ENCODE results near the gene TMIGD2. TPM values are rescaled to one million over a fixed set of nuclear protein-coding genes. Genes with fewer than 3 reads are reported as not detected.
"Not testable (repeated sequence)": the region's sequence is repeated elsewhere in the genome, so short reads cannot be mapped to it uniquely, and the experiment has no call there.

TMIGD2 gene
- total and polyA plus RNA-seq, 2 experiments from 2014 or later: 0.84 to 2.5 TPM

DNA sequence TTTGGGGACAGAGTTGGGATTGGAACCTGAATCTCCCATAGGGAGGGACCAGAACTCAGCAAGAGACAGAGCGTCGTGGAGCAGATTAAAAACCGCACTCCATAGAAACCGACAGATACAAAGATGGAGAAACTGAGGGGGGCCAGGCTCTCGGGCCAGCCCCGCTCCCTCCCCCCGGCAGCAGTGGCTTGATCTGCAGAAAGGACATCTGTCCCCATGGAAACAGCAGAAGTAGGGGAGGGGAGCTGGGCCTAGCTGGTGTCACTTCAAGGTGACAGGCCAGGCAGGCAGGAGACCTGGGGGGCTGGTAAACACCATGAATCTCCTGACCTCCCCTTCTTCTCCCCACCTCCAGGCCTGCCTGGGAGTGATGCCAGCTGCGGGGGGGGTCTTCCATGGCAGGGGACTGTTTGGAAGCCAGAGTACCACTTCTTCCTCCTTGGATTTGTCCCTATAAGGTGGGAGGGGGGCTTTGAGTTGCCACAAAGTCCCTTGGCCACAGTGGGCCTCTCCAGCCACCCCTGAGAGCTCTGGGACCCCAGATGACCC is 10.9 kb downstream of the TMIGD2 start:
- Histone ChIP-seq H3K27ac (no peak overlapping the region), H3K4me1 (ENCODE audit: low read depth) (peaks cover 6% of the 10 kb centered on the region), H3K36me3 (no peaks in the 10 kb centered on the region), H3K9me3 (ENCODE audit: low read depth) (no peaks in the 10 kb centered on the region), H3K27me3 (no peaks in the 10 kb centered on the region), H3K4me3 (no peak overlapping the region)
- no peak for DNase-seq (ENCODE audit: low read depth in 1 of 2, low spot score in 1 of 2)
- TF ChIP-seq, protein P1, sequence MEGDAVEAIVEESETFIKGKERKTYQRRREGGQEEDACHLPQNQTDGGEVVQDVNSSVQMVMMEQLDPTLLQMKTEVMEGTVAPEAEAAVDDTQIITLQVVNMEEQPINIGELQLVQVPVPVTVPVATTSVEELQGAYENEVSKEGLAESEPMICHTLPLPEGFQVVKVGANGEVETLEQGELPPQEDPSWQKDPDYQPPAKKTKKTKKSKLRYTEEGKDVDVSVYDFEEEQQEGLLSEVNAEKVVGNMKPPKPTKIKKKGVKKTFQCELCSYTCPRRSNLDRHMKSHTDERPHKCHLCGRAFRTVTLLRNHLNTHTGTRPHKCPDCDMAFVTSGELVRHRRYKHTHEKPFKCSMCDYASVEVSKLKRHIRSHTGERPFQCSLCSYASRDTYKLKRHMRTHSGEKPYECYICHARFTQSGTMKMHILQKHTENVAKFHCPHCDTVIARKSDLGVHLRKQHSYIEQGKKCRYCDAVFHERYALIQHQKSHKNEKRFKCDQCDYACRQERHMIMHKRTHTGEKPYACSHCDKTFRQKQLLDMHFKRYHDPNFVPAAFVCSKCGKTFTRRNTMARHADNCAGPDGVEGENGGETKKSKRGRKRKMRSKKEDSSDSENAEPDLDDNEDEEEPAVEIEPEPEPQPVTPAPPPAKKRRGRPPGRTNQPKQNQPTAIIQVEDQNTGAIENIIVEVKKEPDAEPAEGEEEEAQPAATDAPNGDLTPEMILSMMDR (IDR thresholded peaks at IDR 0.05; ENCODE audit: low read depth, low read length): no peak

DNA sequence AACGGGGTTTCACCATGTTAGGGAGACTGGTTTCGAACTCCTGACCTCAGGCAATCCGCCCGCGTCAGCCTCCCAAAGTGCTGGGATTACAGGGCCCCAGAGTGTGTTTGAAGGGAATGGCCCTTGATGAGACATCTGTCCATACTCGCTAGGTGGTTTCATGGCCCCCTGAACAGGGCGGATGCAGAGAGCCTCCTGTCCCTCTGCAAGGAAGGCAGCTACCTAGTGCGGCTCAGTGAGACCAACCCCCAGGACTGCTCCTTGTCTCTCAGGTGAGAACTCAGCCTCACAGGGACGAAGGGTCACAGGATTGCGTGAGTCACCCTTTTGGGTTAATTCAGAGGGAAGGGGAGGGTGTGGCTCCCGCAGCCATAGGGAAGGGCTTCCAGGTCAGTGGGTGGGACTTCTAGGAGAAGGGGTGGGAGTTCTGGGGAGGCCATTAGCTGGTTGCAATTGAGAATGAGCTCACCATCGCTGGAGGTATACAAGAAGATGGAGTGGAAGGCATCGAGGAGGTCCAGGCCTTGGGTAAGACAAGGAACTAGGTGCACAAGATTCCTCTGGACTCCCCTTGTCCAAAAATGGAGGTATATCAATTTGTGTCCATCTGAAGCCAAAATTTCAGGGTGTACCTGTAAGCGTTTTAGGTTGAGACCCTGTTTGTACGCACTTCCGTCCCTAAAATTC is 14.0 kb downstream of the TMIGD2 start:
- Histone ChIP-seq H3K27ac (no peak overlapping the region), H3K9me3 (ENCODE audit: low read depth) (no peaks in the 10 kb centered on the region), H3K36me3 (no peaks in the 10 kb centered on the region), H3K4me3 (no peak overlapping the region), H3K4me1 (ENCODE audit: low read depth) (peaks cover 6% of the 10 kb centered on the region), H3K27me3 (no peaks in the 10 kb centered on the region)
- DNase-seq (ENCODE audit: low read depth in 1 of 2, low spot score in 1 of 2): no peak
- TF ChIP-seq, protein P1 (IDR thresholded peaks at IDR 0.05; ENCODE audit: low read depth, low read length): no peak

DNA sequence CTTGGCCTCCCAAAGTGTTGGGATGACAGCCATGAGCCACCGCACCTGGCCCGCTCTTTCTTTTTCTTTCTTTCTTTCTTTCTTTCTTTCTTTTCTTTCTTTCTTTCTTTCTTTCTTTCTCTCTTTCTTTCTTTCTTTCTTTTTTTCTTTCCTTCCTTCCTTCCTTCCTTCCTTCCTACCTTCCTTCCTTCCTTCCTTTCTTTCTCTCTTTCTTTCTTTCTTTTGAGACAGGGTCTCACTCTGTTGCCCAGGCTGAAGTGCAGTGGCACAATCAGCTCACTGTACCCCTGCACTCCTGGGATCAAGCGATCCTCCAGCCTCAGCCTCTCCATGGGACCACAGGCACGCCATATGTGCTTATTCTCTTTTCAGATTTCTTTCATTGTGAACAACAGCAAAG is 16.0 kb downstream of the TMIGD2 start:
- H3K27me3 ChIP-seq; H3K27ac ChIP-seq; H3K4me1 ChIP-seq (ENCODE audit: low read depth); H3K4me3 ChIP-seq; H3K9me3 ChIP-seq (ENCODE audit: low read depth); DNase-seq (ENCODE audit: low read depth in 1 of 2, low spot score in 1 of 2); H3K36me3 ChIP-seq: not testable (repeated sequence)

DNA sequence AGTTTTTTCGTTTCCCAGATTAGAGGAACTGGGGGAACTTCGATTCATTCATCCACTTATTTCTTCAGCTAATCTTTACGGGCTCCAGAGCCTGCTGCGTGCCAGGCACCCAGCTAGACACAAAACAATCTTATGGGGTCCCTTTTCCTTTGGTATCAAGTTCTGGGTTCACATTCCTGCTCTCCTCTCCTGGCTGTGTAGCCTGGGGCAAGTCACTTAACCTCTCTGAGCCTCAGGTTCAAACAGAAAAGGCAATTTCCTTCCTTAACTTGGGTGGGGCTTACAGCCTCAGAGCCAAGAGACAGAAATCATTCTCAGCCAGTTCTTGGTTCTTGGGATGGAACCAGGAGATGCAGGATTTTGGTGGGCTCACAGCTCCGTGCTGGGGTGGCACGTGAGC is 17.2 kb downstream of the TMIGD2 start:
- no peak overlapping the region for H3K27ac ChIP-seq
- no peak for DNase-seq (ENCODE audit: low read depth in 1 of 2, low spot score in 1 of 2)
- H3K4me3 ChIP-seq: no peak overlapping the region
- H3K27me3 ChIP-seq: no peaks in the 10 kb centered on the region
- no peaks in the 10 kb centered on the region for H3K36me3 ChIP-seq
- H3K9me3 ChIP-seq (ENCODE audit: low read depth): no peaks in the 10 kb centered on the region
- TF ChIP-seq, protein P1 (IDR thresholded peaks at IDR 0.05; ENCODE audit: low read depth, low read length): no peak
- no peaks in the 10 kb centered on the region for H3K4me1 ChIP-seq (ENCODE audit: low read depth)

DNA sequence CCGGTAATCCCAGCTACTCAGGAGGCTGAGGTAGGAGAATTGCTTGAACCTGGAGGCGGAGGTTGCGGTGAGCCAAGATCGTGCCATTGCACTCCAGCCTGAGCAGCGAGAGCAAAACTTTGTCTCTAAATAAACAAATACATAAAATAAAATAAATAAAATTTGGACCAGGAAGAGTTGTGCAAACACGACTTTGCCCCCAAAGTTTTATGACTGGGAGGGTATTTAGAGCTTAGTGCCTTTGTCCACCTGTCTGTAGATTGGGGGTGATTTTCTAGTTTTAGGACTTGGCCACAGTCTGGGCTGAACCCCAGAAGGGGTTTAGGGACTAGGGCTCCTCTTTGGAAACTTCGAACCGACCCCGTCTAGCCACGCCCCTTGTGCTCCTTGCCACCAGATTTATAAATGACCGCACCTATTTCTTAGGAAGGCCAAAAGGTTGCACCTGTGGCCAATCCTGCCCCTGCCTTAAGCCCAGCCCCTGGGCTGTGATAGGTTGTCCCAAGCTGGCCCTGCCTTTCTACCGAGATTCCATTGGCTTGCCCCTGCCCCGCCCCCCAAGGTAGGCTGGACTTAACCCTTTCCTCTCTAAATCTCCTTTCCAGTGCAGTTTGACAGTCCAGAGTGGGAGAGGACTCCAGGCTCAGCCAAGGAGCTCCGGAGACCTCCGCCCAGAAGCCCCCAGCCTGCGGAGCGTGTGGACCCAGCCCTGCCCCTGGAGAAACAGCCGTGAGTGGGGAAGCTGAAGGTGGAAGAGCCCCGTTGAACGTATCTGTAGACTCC is 17.8 kb downstream of the TMIGD2 start:
- Histone ChIP-seq H3K9me3 (ENCODE audit: low read depth) (no peaks in the 10 kb centered on the region), H3K27ac (no peak overlapping the region), H3K36me3 (no peaks in the 10 kb centered on the region), H3K4me1 (ENCODE audit: low read depth) (no peaks in the 10 kb centered on the region), H3K4me3 (no peak overlapping the region), H3K27me3 (no peaks in the 10 kb centered on the region)
- TF ChIP-seq, protein P1 (IDR thresholded peaks at IDR 0.05; ENCODE audit: low read depth, low read length): no peak
- DNase-seq (ENCODE audit: low read depth in 1 of 2, low spot score in 1 of 2): peak in 1 of 2 donors; percentile 69

Measured in cardiac muscle cell (in vitro differentiated cells and primary cell).